ENCODE measurements around the gene SYNE3.

DNA sequence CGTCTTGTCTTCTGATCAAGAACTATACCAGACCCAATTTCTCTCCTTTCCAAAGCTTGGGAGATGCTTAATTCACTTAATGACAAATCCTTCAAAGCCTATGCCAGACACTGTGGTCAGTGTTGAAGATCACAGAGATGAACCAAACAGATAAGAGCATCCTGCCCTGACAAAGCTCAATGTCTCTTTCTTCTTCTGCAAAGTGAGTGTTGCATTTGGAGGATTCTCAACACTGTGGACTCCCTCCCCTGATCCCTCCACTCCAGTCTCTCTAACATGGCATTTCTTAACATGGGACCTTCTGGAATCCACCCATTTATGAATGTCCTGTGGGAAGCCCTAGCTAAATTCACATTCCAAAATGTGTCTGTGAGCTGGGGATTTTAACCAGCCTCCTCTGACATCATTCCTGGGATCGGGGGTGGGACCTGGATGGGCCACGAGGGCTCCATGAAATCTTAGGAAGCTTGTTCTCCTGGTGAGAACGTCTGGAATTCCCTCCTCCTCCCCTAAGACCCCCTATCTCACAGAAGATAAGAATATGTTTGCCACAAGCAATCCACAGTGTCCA is 20.3 kb downstream of the SYNE3 start:
- TF ChIP-seq, protein P1, sequence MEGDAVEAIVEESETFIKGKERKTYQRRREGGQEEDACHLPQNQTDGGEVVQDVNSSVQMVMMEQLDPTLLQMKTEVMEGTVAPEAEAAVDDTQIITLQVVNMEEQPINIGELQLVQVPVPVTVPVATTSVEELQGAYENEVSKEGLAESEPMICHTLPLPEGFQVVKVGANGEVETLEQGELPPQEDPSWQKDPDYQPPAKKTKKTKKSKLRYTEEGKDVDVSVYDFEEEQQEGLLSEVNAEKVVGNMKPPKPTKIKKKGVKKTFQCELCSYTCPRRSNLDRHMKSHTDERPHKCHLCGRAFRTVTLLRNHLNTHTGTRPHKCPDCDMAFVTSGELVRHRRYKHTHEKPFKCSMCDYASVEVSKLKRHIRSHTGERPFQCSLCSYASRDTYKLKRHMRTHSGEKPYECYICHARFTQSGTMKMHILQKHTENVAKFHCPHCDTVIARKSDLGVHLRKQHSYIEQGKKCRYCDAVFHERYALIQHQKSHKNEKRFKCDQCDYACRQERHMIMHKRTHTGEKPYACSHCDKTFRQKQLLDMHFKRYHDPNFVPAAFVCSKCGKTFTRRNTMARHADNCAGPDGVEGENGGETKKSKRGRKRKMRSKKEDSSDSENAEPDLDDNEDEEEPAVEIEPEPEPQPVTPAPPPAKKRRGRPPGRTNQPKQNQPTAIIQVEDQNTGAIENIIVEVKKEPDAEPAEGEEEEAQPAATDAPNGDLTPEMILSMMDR (IDR thresholded peaks at IDR 0.05), result no peak
- TF ChIP-seq POLR2A (IDR thresholded peaks at IDR 0.05) (no peak), POLR2AphosphoS5 (IDR thresholded peaks at IDR 0.05) (no peak)

Measured in prostate gland (tissue), 2 donors.